Smooth muscle cell of the brain vasculature (primary cell): ENCODE data around the gene ANAPC4.
"Not testable (repeated sequence)": the region's sequence is repeated elsewhere in the genome, so short reads cannot be mapped to it uniquely, and the experiment has no call there.

Experiments
- DNase-seq: peaks from one replicate; pipeline ENCODE4 v3.0.0-alpha.2; 2012; ENCODE audit warnings: low read depth, low spot score

ANAPC4 gene, protein sequence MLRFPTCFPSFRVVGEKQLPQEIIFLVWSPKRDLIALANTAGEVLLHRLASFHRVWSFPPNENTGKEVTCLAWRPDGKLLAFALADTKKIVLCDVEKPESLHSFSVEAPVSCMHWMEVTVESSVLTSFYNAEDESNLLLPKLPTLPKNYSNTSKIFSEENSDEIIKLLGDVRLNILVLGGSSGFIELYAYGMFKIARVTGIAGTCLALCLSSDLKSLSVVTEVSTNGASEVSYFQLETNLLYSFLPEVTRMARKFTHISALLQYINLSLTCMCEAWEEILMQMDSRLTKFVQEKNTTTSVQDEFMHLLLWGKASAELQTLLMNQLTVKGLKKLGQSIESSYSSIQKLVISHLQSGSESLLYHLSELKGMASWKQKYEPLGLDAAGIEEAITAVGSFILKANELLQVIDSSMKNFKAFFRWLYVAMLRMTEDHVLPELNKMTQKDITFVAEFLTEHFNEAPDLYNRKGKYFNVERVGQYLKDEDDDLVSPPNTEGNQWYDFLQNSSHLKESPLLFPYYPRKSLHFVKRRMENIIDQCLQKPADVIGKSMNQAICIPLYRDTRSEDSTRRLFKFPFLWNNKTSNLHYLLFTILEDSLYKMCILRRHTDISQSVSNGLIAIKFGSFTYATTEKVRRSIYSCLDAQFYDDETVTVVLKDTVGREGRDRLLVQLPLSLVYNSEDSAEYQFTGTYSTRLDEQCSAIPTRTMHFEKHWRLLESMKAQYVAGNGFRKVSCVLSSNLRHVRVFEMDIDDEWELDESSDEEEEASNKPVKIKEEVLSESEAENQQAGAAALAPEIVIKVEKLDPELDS

DNA sequence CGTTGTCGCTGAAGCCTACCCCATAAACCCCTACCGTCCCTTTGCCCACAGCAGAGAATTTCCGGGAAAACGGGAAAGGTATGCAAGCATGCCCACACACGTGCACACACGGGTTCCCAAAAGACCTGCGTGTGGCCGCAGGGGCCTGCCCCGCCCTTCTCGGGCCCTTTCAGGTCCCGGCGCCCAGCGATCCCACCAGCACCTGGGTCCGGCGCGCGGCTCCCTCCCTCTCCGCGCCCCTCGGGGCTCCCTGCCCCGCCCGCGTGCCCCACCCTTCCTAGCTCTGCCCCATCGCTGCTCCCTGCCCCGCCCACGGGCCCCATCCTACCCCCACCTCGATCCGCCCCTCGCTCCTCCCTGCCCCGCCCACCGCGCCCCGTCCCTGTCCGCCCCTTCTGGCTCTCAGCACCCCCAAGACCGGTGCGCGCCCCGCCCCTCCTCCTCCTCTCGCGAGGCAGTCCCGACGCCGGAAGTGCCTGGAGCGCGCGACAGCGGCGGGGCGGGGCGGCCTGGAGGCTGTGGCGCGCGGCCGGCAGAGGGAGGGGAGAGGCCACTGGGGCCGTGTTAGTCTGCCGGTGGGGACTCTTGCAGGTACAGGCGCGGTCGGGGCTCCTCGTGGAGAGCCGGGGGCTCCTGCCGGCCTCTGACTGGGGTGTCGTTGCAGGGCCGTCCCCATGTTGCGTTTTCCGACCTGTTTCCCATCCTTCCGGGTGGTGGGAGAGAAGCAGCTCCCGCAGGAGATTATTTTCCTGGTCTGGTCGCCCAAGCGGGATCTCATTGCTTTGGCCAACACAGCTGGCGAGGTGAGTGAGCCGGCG lies at the start of gene ANAPC4:
Gene ANAPC4, plus strand, starts transcription at position 510 of the 818 bp plus-strand sequence. Its CDS starts 165 bp downstream, at position 675.
- DNase-seq: peak; percentile 76

DNA sequence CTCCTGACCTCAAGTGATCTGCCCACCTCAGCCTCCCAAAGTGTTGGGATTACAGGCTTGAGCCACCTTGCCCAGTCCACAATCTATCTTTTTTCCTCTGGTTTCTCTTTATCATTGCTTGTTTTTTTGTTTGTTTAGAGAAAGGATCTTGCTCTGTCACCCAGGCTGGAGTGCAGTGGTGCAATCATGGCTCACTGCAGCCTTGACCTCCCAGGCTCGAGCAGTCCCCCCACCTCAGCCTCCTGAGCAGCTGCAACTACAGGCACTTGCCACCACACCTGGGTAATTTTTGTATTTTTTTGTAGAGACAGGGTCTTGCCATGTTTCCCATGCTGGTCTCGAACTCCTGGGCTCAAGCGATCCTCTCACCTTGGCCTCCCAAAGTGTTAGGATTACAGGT lies 48.6 kb upstream of the ANAPC4 start:
- DNase-seq: not testable (repeated sequence)

DNA sequence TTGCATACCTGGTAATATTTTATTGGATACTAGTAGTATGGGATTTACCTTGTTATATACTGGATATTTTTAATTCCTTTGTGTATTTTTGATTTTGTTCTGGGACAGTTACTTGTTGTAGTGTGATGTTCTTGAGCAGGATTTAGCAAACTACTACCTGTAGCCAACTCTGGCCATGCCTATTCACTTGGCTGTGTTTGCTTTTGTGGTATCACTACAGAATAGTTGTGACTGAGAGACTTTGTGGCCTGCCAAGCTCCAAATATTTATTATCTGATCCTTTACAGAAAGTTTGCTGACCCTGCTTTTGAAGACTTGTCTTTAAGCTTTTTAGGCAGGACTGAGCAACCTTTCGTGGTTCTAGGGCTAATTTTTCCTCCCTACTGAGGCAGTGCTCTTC lies 46.7 kb upstream of the ANAPC4 start:
- no peak for DNase-seq

DNA sequence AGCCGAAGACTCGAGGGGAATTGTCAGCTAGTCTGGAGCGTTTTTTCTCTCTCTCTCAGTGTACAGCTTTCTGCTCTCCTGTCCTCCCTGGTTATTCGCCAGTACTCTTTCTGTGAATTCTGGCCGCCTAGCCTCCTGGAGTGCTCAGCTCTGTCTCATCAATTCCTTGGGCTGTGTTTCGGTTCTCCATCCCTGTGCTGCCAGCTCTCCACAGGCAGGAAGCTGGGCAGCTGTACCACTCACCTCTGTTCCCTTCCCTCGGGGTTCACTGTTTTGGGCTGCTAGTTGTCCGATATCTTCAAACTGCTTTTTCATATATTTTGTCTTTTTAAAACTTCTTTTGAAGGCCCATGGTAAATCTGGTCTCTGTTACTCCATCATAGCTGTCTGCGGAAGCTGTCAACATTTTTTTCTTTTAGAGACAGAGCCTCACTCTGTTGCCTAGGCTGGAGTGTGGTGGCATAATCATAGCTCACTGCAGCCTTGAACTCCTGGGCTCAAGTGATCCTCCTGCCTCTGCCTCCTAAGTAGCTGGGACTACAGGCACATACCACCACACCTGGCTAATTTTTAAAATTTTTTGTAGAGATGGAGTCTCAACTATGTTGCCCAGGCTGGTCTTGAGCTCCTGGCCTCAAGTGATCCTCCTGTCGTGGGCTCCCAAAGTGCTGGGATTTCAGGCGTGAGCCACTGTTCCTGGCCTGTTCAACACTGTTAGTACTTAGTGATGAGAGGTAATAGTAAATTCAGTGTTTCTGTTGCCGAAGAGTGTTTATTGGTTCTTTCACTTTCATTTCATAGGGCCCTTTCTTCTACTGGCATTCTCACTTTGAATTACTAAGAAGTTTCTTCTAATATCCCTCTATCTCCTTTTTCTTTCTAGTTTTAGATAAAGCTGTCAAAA lies 45.9 kb upstream of the ANAPC4 start:
- no peak for DNase-seq

DNA sequence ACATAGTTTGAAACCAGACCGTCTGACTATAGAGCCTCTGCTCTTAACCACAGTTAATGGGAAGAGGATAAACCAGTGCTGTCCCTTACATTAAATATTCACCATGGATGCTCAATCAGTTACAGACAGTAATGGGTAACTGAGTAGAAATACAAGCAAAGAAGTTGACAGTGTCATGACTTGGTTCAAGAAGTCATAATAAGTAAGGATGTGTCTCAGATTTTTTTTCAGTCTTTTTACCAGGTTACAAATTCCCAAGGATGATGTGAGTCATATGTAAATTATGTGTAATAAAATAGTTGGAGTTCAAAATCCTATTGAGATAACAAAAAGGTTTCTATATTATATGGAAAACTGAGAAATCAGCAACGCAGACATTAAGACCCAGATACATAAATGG lies 33.4 kb upstream of the ANAPC4 start:
- DNase-seq: no peak

DNA sequence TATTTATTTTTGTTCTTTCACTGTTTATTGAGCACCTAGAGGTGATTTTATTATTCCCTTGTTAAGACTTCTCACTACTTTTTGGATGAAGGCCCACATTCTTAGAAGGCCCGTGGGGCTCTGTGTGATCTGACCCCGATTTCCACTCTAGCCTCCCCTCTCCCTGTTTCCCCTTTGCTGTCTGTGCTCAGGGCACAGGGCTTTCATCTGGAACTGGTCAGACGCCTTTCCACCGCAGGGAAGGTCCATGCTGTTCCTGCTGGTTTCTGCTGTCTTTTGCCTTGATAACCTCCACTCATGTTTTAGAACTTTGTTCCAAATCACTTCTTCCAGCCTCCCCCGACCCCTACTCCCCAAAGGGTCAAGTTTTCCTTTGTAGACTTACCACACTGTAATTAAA lies 31.3 kb upstream of the ANAPC4 start:
- DNase-seq: peak; percentile 32

DNA sequence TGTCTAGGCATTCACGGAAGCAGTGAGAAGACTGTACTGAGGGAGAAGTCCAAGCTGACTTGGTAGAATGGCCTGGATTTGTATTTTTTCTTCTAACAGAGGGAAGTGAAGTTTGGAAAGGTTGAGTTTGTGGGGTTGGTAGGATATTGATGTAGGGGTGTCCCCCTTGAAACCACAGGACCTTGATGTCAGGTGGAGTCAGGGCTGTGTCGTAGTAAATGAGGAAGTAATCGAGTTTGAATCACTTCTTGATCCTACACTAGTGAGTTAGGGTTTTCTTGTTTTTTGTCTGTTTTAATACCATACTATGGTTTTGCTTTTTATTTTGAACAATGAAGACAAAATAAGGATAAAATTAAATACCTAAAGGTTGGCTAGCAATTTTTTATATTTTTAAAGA lies 30.1 kb upstream of the ANAPC4 start:
- no peak for DNase-seq

DNA sequence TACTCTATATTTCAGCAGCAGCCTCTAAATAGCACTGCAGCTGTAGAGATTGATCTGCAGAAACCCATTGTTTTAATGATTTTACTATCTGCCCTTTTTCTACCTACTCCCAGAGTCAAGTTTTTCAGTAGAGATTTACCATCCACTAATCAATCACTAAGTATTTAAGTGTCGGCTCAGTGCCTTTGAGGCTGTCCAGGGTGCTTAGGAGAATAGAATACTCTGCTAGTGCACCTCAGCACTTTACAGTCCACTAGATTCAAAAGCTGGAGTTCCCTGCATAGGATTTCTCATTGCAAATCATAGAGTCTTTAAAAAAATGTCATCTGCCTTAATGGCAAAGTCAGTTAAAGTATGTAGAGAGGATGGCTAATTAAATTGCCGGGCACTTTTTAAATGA lies 29.6 kb upstream of the ANAPC4 start:
- no peak for DNase-seq

DNA sequence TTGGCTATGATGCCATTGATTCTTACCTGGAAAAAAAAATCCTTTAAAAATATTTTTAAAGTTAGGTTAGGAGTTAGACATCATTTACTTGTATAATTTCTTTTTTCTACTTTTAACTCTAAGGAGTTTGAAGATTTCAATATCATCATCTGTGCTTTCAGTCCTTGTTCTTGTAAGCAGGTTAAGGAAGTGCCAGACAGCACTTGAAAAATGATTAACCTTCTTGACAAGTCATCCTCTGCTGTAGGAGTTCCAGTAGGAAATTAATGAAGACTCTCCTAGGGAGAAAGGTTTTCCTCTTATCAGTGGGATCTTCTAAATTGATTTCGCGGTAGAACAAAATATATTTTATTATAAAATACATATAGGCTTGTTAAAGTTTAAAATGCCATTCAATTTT lies 29.1 kb upstream of the ANAPC4 start:
- DNase-seq: no peak

DNA sequence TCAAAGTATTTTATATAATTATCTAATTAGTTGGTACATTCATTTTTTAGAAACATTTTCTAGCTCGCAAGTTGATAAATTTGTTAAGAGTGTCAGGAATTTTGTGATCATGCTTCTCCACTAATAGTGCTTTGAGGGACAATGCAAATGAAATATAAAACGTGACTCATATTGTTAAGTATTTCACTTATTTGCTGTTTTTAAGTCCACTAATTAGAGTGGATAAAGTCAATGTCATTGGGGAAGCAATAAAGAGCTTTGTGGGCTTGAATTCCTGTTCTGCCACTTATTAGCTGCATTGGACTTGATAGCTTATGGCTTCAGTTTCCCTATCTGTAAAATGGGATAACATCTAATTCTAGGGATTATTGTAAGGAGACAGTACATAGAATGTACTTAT lies 26.5 kb upstream of the ANAPC4 start:
- DNase-seq: no peak

DNA sequence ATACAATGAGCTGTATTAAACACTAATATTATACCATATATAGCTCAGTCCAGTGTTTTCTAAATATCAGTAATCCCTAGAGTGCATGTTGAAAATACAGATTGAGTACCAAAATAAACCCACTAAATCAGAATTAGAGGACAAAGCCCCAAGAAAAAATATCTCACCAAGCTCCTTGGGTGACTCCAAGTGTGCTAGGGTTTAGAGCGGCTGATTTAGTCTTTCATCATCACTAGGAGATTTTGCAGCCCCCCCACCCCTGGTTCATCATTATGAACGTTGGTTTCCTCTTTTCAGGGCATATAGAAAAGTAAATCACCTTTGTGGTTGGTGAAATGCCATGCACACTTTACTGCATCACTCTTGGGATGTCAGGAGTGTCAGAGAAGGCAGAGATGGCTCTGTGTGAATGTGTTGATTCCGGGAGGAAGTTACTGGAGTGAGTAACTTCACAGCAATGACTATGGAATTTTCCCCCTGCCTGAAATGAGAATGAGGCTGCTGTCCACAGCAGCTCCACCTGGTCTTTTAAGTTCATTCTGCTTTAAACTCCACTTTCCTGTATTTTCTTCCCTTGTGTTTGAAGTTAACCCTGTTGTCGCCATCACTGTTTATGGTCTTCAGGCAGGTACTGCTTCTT lies 25.2 kb upstream of the ANAPC4 start:
- no peak for DNase-seq

DNA sequence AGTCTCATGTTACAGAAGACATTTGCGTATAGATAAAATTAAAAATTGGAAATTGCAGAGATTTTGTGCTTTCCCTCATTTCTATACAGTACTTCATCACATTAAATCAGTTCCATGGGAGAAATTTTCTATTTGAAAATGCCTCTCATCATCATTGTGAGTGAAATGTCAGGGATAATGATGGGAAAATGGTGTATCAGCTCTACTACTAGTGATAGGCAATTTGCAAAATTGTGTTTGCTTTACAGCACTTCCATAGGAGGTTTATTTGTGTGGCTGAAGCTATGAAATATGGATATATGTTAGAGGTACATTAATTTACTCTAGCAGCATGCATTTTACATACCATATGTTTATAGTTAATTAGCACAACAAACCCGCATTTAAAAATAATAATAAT lies 21.0 kb upstream of the ANAPC4 start:
- DNase-seq: no peak

DNA sequence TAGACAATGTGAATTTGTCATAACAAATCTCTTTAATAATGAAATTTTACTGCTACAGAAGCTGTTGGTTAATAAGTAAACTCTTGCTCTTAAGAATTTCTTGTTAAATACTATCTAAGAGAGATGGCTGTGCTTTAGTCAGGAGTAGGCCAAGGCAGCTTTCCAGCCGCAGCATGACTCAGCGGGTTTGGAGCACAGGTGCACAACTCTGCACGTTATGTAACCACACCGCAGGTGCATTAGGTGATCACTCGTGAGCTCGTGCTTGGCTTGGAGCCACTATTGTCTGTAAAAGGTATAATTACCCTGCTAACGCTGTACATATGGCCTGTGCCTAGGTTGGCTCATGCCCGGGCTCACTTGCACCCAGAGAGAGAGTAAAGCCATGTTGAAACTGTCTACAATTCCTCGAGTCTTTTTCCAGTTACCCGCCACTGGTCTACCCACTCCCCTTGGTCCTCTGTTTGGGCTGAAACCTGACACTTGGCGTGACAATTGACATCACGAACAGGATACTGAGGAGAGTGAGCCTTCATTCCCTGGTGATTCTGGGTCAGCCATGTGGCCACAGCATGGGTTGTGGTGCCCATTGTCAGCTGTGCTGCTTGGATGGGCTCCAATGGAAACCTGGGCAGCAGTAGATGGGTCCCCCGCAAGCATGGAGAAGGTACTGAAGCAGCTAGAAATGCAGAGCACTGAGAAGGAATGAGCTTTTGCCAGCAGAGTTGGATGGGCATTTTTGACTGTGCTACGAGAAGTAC lies 18.4 kb upstream of the ANAPC4 start:
- DNase-seq: no peak

DNA sequence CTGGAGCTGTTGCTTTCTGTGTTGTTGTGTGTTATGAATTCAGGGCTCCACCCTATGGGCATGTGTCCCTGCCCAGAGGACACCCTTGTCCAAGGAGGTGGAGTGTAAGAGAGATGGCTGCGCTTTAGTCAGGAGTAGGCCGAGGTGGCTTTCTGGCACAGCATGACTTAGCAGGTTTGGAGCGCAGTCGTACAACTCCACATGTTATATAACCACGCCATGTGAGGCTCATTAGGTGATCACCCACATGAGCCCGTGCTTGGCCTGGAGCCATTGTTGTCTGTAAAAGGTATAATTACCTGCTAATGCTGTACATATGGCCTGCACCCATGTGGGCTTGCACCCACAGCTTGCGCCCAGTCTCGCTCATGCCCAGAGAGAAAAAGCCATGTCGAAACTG lies 15.8 kb upstream of the ANAPC4 start:
- no peak for DNase-seq

DNA sequence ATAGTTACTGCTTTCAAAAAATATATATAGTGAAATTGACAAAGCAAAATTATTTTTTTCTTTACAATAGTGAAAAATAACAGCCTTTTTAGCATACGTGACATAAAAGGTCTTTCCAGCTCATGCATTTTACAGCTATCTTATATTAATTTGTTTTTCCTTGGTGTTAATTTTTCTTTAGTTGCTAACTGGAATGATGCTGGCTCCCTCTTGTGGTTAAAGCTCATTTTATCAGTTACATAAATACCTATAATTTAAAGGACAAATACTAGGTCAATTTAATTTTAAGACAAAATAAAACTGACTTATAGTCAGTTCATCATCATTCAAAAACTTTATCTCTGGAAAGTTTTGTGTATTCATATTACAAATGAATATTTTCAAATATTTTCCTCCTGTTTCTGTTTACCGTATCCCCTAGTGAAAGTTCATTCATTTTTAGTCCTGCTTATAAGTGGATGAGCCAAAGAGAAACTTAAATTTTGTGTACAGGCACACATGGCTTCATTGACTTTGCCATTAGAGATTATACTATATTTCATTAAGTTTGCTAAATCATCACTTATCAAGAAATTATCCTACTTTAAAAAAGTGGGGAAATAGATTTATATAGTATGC lies 9.9 kb upstream of the ANAPC4 start:
- peak; percentile 21 for DNase-seq

DNA sequence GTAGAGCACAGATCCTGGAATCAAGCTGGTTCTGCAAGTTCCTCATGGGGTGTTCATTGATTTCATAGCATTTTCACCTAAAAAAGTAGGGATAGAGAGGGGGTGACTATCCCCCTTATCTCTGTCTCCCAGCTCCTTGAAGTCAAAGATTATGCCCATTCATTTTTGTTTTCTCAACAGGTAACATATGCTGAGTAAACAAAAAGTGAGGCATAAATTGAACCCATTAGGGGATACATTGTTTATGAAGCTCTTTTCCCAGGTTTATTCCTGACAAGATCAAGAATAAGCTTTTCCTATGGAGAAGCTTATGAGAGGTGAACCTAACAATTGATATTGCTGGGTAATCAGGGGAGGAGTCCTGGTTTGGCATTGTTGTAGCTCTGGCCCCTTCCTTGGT lies 9.2 kb upstream of the ANAPC4 start:
- DNase-seq: no peak

DNA sequence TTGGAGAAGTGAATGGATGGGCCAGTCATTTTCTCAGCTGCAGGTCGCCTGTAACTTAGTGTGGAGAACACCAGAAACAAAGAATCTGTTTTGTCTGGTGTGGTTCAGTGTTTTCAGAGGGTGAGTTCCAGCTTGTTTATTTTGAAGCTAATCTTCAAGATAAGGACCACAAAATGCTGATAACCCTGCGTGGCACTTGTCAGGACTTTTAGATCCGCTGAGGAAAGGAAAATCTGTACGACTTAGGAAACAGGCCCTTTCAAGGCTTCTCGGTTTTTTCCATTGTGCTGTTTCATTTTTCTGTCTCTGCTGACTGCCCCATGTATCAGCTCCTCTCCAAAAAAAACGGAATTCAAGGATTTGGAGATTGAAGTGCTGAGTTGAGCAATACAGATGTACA lies 8.7 kb upstream of the ANAPC4 start:
- DNase-seq: no peak

DNA sequence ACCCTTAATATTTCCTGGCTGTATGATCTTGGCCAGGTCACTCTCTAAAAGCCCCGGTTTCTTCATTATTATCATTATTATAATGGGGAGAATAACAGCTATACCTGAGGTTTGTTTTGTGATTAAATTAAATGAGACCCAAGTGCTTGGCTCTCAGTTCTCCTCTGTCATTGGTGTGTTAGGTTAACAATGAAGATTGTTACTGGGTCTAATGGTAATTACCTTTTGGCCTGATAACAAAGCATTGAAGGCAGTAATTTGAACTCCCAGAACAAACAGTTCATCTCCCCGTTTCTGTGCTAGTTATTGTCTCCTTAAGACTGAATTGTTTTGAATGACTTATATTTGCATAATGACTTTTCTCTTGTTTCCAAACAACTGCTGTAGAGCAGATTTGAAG lies 6.8 kb upstream of the ANAPC4 start:
- DNase-seq: no peak

DNA sequence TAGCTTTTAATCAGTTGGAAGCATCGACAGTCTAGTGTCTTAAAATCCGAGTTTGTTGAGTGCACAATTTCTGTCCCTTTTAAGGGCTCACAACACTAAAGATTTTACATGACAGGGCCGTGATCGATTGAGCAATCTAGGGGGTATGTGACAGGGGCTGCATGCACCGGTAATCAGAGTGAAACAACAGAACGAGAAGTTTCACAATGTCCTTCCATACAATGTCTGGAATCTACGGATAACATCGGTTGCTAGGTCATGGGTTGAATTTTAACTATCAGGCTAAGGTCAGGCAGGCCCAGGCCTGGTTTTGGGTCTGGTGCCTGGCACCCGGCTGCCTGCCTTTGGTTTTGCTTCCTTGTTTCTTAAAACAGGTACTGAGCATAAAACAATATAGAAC lies 4.5 kb upstream of the ANAPC4 start:
- not testable (repeated sequence) for DNase-seq
